Glutamatergic neuron (in vitro differentiated cells): ENCODE results near the gene RTN4RL2. TPM values are rescaled to one million over a fixed set of nuclear protein-coding genes. Genes with fewer than 3 reads are reported as not detected.

Source experiments
- DNase-seq: peaks from one replicate; pipeline ENCODE4 v3.0.0; 2022
- H3K27ac Mint-ChIP-seq: one replicate; pipeline ENCODE4 v1.8.0; 2020; ENCODE audit warnings: mild to moderate bottlenecking, mixed read lengths, inconsistent platforms; ENCODE audit not compliant: unreplicated experiment
- H3K27me3 Mint-ChIP-seq: one replicate; pipeline ENCODE4 v1.8.0; 2020; ENCODE audit warnings: mild to moderate bottlenecking, moderate library complexity, mixed read lengths, inconsistent platforms; ENCODE audit not compliant: unreplicated experiment
- H3K36me3 Mint-ChIP-seq: one replicate; pipeline ENCODE4 v1.8.0; 2020; ENCODE audit warnings: mild to moderate bottlenecking, mixed read lengths, inconsistent platforms; ENCODE audit not compliant: unreplicated experiment
- H3K4me1 Mint-ChIP-seq: one replicate; pipeline ENCODE4 v1.8.0; 2020; ENCODE audit warnings: mild to moderate bottlenecking, low read depth, mixed read lengths, inconsistent platforms; ENCODE audit not compliant: unreplicated experiment
- H3K4me3 Mint-ChIP-seq: one replicate; pipeline ENCODE4 v1.8.0; 2020; ENCODE audit warnings: mild to moderate bottlenecking, mixed read lengths, inconsistent platforms; ENCODE audit not compliant: unreplicated experiment
- H3K9me3 Mint-ChIP-seq: one replicate; pipeline ENCODE4 v1.8.0; 2020; ENCODE audit warnings: mild to moderate bottlenecking, moderate library complexity, mixed read lengths, inconsistent platforms; ENCODE audit not compliant: unreplicated experiment
- long read RNA-seq: library from polyadenylated mRNA; unstranded; transcript quantifications from one replicate; pipeline ENCODE4 v2.0.0, GENCODE V29; 2020; ENCODE audit not compliant: unreplicated experiment
- total RNA-seq: library from RNA; stranded (reverse); fragmentation: NEBNext Ultra II Directional; extraction: Animal tissue kit (Norgen Biotek cat#: 25700); gene quantifications from one replicate; pipeline ENCODE4 v1.2.1, GENCODE V29; 2021; ENCODE audit not compliant: unreplicated experiment
- TF ChIP-seq, protein P1 (sequence below): fragments of 200-600 bp; sonication (generic); IDR thresholded peaks from one replicate; pipeline ENCODE4 v1.5.0; 2021; ENCODE audit not compliant: partially characterized antibody, unreplicated experiment

Gene RTN4RL2
- 119 TPM for total RNA-seq
- long read RNA-seq, transcript RTN4RL2-201 (3 exons, 2,203 nt), result major isoform, 5 of 12 reads
- long read RNA-seq, partial matches to known transcripts, result 1 of 12 reads
- long read RNA-seq, other reads (novel, unspliced or antisense), result 6 of 12 reads

- DNase-seq, result peak; percentile 79
- Mint-ChIP-seq H3K4me3 (peak within 1 kb of the TSS; percentile 97), H3K9me3 (peaks cover 31% of the 10 kb centered on the region), H3K27me3 (peaks cover 22% of the 10 kb centered on the region), H3K27ac (peak within 1 kb of the TSS; percentile 99), H3K36me3 (no peaks in the 10 kb centered on the region), H3K4me1 (peaks cover 26% of the 10 kb centered on the region)
- TF ChIP-seq, protein P1, sequence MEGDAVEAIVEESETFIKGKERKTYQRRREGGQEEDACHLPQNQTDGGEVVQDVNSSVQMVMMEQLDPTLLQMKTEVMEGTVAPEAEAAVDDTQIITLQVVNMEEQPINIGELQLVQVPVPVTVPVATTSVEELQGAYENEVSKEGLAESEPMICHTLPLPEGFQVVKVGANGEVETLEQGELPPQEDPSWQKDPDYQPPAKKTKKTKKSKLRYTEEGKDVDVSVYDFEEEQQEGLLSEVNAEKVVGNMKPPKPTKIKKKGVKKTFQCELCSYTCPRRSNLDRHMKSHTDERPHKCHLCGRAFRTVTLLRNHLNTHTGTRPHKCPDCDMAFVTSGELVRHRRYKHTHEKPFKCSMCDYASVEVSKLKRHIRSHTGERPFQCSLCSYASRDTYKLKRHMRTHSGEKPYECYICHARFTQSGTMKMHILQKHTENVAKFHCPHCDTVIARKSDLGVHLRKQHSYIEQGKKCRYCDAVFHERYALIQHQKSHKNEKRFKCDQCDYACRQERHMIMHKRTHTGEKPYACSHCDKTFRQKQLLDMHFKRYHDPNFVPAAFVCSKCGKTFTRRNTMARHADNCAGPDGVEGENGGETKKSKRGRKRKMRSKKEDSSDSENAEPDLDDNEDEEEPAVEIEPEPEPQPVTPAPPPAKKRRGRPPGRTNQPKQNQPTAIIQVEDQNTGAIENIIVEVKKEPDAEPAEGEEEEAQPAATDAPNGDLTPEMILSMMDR, result peak; percentile 71
Measured at GRCh38 chr11:57460022-57460757, at the start of gene RTN4RL2. Gene RTN4RL2 (plus strand): TSS chr11:57460528. CDS start chr11:57460866, 338 bp downstream.

DNA sequence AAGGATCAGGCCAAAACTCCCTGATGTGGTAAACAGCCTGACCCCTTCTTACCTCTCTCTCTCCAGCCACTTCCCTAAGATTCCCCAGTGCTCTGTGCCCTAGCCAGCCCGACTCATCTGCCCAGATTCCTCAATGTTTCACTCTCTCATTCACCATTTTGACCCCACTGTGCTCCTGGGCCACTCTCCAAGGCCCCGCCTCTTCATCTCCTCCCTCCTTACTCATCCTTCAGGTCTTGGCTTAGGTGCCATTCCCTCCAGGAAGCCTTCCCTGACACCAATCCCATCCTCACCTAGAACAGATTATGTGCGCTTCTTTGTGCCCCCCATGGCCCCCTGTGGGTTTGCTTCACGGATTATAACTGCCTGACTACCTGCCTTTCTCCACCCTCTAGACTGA lies 46.6 kb upstream of the RTN4RL2 start:
- Mint-ChIP-seq H3K36me3 (peaks cover 14% of the 10 kb centered on the region), H3K27me3 (peaks cover 2% of the 10 kb centered on the region), H3K4me1 (no peaks in the 10 kb centered on the region), H3K4me3 (no peak overlapping the region), H3K27ac (no peak overlapping the region), H3K9me3 (peaks cover 3% of the 10 kb centered on the region)
- no peak for DNase-seq
- TF ChIP-seq, protein P1, result no peak

GRCh38 chr11:57414612-57415212 lies 45.6 kb upstream of the RTN4RL2 start:
- TF ChIP-seq, protein P1, result no peak
- H3K9me3 Mint-ChIP-seq, result peaks cover 3% of the 10 kb centered on the region
- H3K4me3 Mint-ChIP-seq, result no peak overlapping the region
- peaks cover 2% of the 10 kb centered on the region for H3K27me3 Mint-ChIP-seq
- H3K36me3 Mint-ChIP-seq, result peaks cover 14% of the 10 kb centered on the region
- H3K4me1 Mint-ChIP-seq, result no peaks in the 10 kb centered on the region
- no peak for DNase-seq
- no peak overlapping the region for H3K27ac Mint-ChIP-seq

- peaks cover 10% of the 10 kb centered on the region for H3K36me3 Mint-ChIP-seq
- no peak for DNase-seq
- peaks cover 3% of the 10 kb centered on the region for H3K27me3 Mint-ChIP-seq
- H3K27ac Mint-ChIP-seq, result no peak overlapping the region
- no peaks in the 10 kb centered on the region for H3K9me3 Mint-ChIP-seq
- no peaks in the 10 kb centered on the region for H3K4me1 Mint-ChIP-seq
- H3K4me3 Mint-ChIP-seq, result no peak overlapping the region
- TF ChIP-seq, protein P1, result no peak
Measured at GRCh38 chr11:57416436-57416835, 43.9 kb upstream of the RTN4RL2 start.

- Mint-ChIP-seq H3K4me3 (no peak overlapping the region), H3K9me3 (no peaks in the 10 kb centered on the region), H3K27ac (no peak overlapping the region), H3K36me3 (peaks cover 10% of the 10 kb centered on the region), H3K4me1 (no peaks in the 10 kb centered on the region), H3K27me3 (peaks cover 3% of the 10 kb centered on the region)
- no peak for DNase-seq
- TF ChIP-seq, protein P1, result no peak
Measured at GRCh38 chr11:57417056-57417455, 43.3 kb upstream of the RTN4RL2 start.
